GM13976 (cell line): Measurements from ENCODE around the gene MYRIP.

ENCODE experiments used
- DNase-seq: peaks from one replicate; pipeline ENCODE4 v3.0.0; 2012; ENCODE audit warnings: low spot score
- CTCF ChIP-seq: IDR thresholded peaks from 2 replicates; pipeline ENCODE4 v1.5.1; 2012; ENCODE audit warnings: borderline replicate concordance, mild to moderate bottlenecking; ENCODE audit not compliant: insufficient read depth; ENCODE audit errors: extremely low read depth, missing control alignments, control extremely low read depth
- in situ Hi-C: fragments of 300-500 bp; cut with MboI; formaldehyde crosslinking; loops from one replicate; pipeline ENCODE4 v1.12.0; 2022; ENCODE audit warnings: low sequenced_read_pairs, mixed read lengths, inconsistent platforms; ENCODE audit not compliant: unreplicated experiment

The MYRIP gene

GRCh38 chr3:40254491-40254890, 445.1 kb downstream of the MYRIP start:
- TF ChIP-seq CTCF = no peak
- DNase-seq = no peak
- in situ Hi-C loops = no loop called here

GRCh38 chr3:40254891-40255290, 445.5 kb downstream of the MYRIP start:
- in situ Hi-C loops = no loop called here
- TF ChIP-seq CTCF = no peak
- DNase-seq = no peak

- DNase-seq = no peak
- no peak for TF ChIP-seq CTCF
- in situ Hi-C loops = no loop called here
Measured at GRCh38 chr3:40255532-40255931, 446.1 kb downstream of the MYRIP start.

GRCh38 chr3:40258064-40258463, 448.7 kb downstream of the MYRIP start:
- TF ChIP-seq CTCF = no peak
- in situ Hi-C loops = no loop called here
- DNase-seq = no peak

GRCh38 chr3:40258555-40258954, 449.1 kb downstream of the MYRIP start:
- in situ Hi-C loops = no loop called here
- no peak for DNase-seq
- TF ChIP-seq CTCF = no peak

GRCh38 chr3:40262331-40262730, 452.9 kb downstream of the MYRIP start:
- no peak for DNase-seq
- in situ Hi-C loops = no loop called here
- no peak for TF ChIP-seq CTCF

GRCh38 chr3:40264451-40264850, 455.0 kb downstream of the MYRIP start:
- in situ Hi-C loops = no loop called here
- no peak for DNase-seq
- no peak for TF ChIP-seq CTCF
